ENCODE results near the gene FRMPD4.

The FRMPD4 gene

DNA sequence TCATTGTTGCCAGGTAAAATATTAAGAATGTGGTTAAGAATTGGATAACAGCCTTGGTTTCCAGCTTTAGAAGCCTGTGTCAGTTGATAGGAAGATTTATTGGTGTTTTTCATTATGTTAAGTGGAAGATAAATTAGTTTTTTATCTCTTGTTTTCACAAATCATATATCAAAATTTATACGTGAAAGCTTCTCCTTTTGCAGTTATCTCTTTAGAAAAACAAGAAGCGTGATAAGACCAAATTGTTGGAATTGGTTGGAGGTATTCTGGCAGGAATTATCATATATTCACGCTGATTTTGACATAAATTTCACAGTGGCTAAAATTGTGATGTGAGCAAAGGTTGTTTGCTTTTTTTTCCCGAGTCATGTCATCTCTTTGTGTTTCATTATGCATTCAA is 90.6 kb downstream of the FRMPD4 start:
- Histone ChIP-seq H3K27me3 (ENCODE audit: insufficient read depth, low read length, poor library complexity, severe bottlenecking) (no peaks in the 10 kb centered on the region), H3F3A (ENCODE audit: low read depth) (no peaks in the 10 kb centered on the region), H2AFZ (ENCODE audit: low read length) (no peak overlapping the region), H3K9me2 (replicated peaks; ENCODE audit: low read depth, low read length) (no peaks in the 10 kb centered on the region), H3K9me3 (ENCODE audit: insufficient read depth, low read depth, low read length) (no peaks in the 10 kb centered on the region), H4K20me1 (ENCODE audit: insufficient read depth, low read length, poor library complexity, severe bottlenecking) (no peaks in the 10 kb centered on the region), H3K36me3 (ENCODE audit: insufficient read depth, low read length) (no peaks in the 10 kb centered on the region), H3K4me3 (ENCODE audit: low read length, poor library complexity, severe bottlenecking) (no peak overlapping the region), H3K79me2 (ENCODE audit: insufficient read depth, low read length) (no peaks in the 10 kb centered on the region), H3K4me2 (ENCODE audit: low read depth, low read length, poor library complexity, severe bottlenecking) (no peak overlapping the region), H3K9ac (ENCODE audit: low read depth, low read length, poor library complexity, severe bottlenecking) (no peak overlapping the region), H3K4me1 (ENCODE audit: insufficient read depth, low read length, poor library complexity, severe bottlenecking) (no peaks in the 10 kb centered on the region)
- TF ChIP-seq, protein P1, sequence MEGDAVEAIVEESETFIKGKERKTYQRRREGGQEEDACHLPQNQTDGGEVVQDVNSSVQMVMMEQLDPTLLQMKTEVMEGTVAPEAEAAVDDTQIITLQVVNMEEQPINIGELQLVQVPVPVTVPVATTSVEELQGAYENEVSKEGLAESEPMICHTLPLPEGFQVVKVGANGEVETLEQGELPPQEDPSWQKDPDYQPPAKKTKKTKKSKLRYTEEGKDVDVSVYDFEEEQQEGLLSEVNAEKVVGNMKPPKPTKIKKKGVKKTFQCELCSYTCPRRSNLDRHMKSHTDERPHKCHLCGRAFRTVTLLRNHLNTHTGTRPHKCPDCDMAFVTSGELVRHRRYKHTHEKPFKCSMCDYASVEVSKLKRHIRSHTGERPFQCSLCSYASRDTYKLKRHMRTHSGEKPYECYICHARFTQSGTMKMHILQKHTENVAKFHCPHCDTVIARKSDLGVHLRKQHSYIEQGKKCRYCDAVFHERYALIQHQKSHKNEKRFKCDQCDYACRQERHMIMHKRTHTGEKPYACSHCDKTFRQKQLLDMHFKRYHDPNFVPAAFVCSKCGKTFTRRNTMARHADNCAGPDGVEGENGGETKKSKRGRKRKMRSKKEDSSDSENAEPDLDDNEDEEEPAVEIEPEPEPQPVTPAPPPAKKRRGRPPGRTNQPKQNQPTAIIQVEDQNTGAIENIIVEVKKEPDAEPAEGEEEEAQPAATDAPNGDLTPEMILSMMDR (conservative IDR thresholded peaks at IDR 0.05; ENCODE audit: low read length) = no peak
- no peak for TF ChIP-seq EZH2phosphoT487 (IDR thresholded peaks at IDR 0.05; ENCODE audit: borderline replicate concordance)

DNA sequence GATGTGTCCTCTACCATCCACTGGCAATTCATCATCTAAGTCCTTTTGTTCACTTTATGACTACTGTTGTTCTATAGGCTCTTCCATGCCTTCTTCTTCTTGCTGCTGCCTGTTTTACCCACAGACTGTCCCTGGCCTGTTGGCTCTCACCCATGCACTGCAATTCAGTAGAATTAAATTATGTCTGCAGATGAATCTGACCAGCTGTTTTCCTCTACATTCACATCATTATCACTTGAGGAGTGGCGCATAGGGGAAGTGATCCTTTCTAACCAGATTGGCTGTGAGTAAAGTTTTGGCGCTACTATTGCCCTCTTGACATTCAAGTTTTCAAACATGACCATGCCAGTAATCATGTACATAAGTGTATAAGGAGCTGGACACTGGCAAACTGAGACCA is 91.7 kb downstream of the FRMPD4 start:
- no peaks in the 10 kb centered on the region for H4K20me1 ChIP-seq (ENCODE audit: insufficient read depth, low read length, poor library complexity, severe bottlenecking)
- no peak overlapping the region for H2AFZ ChIP-seq (ENCODE audit: low read length)
- no peaks in the 10 kb centered on the region for H3K79me2 ChIP-seq (ENCODE audit: insufficient read depth, low read length)
- no peaks in the 10 kb centered on the region for H3K9me2 ChIP-seq (replicated peaks; ENCODE audit: low read depth, low read length)
- H3K4me1 ChIP-seq (ENCODE audit: insufficient read depth, low read length, poor library complexity, severe bottlenecking) = no peaks in the 10 kb centered on the region
- H3K36me3 ChIP-seq (ENCODE audit: insufficient read depth, low read length) = no peaks in the 10 kb centered on the region
- no peak overlapping the region for H3K4me2 ChIP-seq (ENCODE audit: low read depth, low read length, poor library complexity, severe bottlenecking)
- TF ChIP-seq EZH2phosphoT487 (IDR thresholded peaks at IDR 0.05; ENCODE audit: borderline replicate concordance) = no peak
- TF ChIP-seq, protein P1 (conservative IDR thresholded peaks at IDR 0.05; ENCODE audit: low read length) = no peak
- H3F3A ChIP-seq (ENCODE audit: low read depth) = no peaks in the 10 kb centered on the region
- H3K4me3 ChIP-seq (ENCODE audit: low read length, poor library complexity, severe bottlenecking) = no peak overlapping the region
- no peaks in the 10 kb centered on the region for H3K27me3 ChIP-seq (ENCODE audit: insufficient read depth, low read length, poor library complexity, severe bottlenecking)
- H3K9ac ChIP-seq (ENCODE audit: low read depth, low read length, poor library complexity, severe bottlenecking) = no peak overlapping the region
- no peaks in the 10 kb centered on the region for H3K9me3 ChIP-seq (ENCODE audit: insufficient read depth, low read depth, low read length)

DNA sequence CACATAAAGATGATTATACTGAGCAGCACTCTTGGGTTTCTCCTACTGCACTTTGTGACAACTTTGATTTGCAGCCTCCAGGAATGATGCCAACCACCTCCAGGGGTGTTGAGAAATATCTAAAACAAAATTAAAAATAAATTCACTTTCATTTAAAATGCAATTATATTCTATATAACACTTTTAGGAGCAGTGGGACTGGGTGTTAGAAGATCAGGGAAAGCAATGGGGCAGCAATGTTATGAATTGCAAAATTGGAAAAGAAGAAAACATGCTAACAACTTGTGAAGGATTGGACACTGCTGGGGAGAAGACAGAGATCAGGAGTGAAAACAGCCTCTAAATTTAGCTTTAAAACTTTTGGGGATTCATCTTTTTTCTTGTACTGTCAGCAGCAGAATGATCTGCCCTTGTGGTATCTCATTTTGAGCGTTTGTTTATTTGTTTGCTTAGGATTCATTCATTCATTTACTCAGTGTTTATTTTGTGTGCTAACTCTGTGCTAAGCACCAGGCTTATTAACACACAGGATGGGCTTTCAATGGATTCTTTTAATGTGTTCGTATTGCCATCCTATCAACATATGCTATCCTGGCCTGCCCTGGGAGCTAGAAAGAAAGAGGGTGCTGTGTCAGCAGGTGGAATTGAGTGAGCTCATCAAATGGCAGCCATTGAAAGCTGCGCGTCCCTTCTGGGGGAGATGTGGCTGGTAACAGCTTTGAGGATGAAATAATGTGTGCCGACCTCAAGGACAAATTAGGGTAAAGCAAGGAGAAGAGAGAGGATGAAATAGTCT is 96.5 kb downstream of the FRMPD4 start:
- Histone ChIP-seq H3K4me1 (ENCODE audit: insufficient read depth, low read length, poor library complexity, severe bottlenecking) (no peaks in the 10 kb centered on the region), H3K9ac (ENCODE audit: low read depth, low read length, poor library complexity, severe bottlenecking) (no peak overlapping the region), H3K4me2 (ENCODE audit: low read depth, low read length, poor library complexity, severe bottlenecking) (no peak overlapping the region), H3K36me3 (ENCODE audit: insufficient read depth, low read length) (no peaks in the 10 kb centered on the region), H3K79me2 (ENCODE audit: insufficient read depth, low read length) (no peaks in the 10 kb centered on the region), H3K9me2 (replicated peaks; ENCODE audit: low read depth, low read length) (no peaks in the 10 kb centered on the region), H3K4me3 (ENCODE audit: low read length, poor library complexity, severe bottlenecking) (no peak overlapping the region), H3K9me3 (ENCODE audit: insufficient read depth, low read depth, low read length) (no peaks in the 10 kb centered on the region), H2AFZ (ENCODE audit: low read length) (no peak overlapping the region), H3K27me3 (ENCODE audit: insufficient read depth, low read length, poor library complexity, severe bottlenecking) (no peaks in the 10 kb centered on the region), H3F3A (ENCODE audit: low read depth) (no peaks in the 10 kb centered on the region), H4K20me1 (ENCODE audit: insufficient read depth, low read length, poor library complexity, severe bottlenecking) (no peaks in the 10 kb centered on the region)
- TF ChIP-seq, protein P1 (conservative IDR thresholded peaks at IDR 0.05; ENCODE audit: low read length) = no peak
- no peak for TF ChIP-seq EZH2phosphoT487 (IDR thresholded peaks at IDR 0.05; ENCODE audit: borderline replicate concordance)
